Endothelial cell (in vitro differentiated cells): ENCODE measurements around the gene OLIG3. TPM values are rescaled to one million over a fixed set of nuclear protein-coding genes. Genes with fewer than 3 reads are reported as not detected.
A peak's percentile ranks its signal among the peaks of the same experiment; 100 is the strongest.

ENCODE experiments used
- DNase-seq: peaks from one replicate; pipeline ENCODE4 v3.0.0; 2021; ENCODE audit warnings: low spot score
- H3K27ac Mint-ChIP-seq: one replicate; pipeline ENCODE4 v1.8.0; 2021; ENCODE audit warnings: mixed read lengths, inconsistent platforms; ENCODE audit not compliant: unreplicated experiment
- H3K27me3 Mint-ChIP-seq: one replicate; pipeline ENCODE4 v1.8.0; 2021; ENCODE audit warnings: mild to moderate bottlenecking, moderate library complexity, mixed read lengths, inconsistent platforms; ENCODE audit not compliant: unreplicated experiment
- H3K36me3 Mint-ChIP-seq: one replicate; pipeline ENCODE4 v1.8.0; 2021; ENCODE audit warnings: mild to moderate bottlenecking, low read depth, mixed read lengths, inconsistent platforms; ENCODE audit not compliant: unreplicated experiment
- H3K4me1 Mint-ChIP-seq: one replicate; pipeline ENCODE4 v1.8.0; 2021; ENCODE audit warnings: mild to moderate bottlenecking, mixed read lengths, inconsistent platforms; ENCODE audit not compliant: unreplicated experiment
- H3K4me3 Mint-ChIP-seq: one replicate; pipeline ENCODE4 v1.8.0; 2021; ENCODE audit warnings: mild to moderate bottlenecking, mixed read lengths, inconsistent platforms; ENCODE audit not compliant: unreplicated experiment
- H3K9me3 Mint-ChIP-seq: one replicate; pipeline ENCODE4 v1.8.0; 2021; ENCODE audit warnings: mixed read lengths, inconsistent platforms; ENCODE audit not compliant: unreplicated experiment
- long read RNA-seq: library from polyadenylated mRNA; unstranded; transcript quantifications from one replicate; pipeline ENCODE4 v2.0.0, GENCODE V29; 2020; ENCODE audit not compliant: unreplicated experiment
- total RNA-seq: library from RNA; stranded (reverse); fragmentation: NEBNext Ultra II Directional; extraction: Animal tissue kit (Norgen Biotek cat#: 25700); gene quantifications from one replicate; pipeline ENCODE4 v1.2.1, GENCODE V29; 2021; ENCODE audit not compliant: unreplicated experiment
- TF ChIP-seq, protein P1 (sequence below): fragments of 200-600 bp; sonication (generic); IDR thresholded peaks from one replicate; pipeline ENCODE4 v1.5.0; 2021; ENCODE audit warnings: antibody characterized with exemption; ENCODE audit not compliant: unreplicated experiment

Gene OLIG3
- not detected for total RNA-seq
- long read RNA-seq: 0 reads

GRCh38 chr6:137494281-137494987 lies at the start of gene OLIG3:
Gene OLIG3 (minus strand): TSS chr6:137494394. CDS start chr6:137494170, 224 bp downstream.
- no peak for DNase-seq
- H3K4me3 Mint-ChIP-seq: peak within 1 kb of the TSS; percentile 82
- TF ChIP-seq, protein P1, sequence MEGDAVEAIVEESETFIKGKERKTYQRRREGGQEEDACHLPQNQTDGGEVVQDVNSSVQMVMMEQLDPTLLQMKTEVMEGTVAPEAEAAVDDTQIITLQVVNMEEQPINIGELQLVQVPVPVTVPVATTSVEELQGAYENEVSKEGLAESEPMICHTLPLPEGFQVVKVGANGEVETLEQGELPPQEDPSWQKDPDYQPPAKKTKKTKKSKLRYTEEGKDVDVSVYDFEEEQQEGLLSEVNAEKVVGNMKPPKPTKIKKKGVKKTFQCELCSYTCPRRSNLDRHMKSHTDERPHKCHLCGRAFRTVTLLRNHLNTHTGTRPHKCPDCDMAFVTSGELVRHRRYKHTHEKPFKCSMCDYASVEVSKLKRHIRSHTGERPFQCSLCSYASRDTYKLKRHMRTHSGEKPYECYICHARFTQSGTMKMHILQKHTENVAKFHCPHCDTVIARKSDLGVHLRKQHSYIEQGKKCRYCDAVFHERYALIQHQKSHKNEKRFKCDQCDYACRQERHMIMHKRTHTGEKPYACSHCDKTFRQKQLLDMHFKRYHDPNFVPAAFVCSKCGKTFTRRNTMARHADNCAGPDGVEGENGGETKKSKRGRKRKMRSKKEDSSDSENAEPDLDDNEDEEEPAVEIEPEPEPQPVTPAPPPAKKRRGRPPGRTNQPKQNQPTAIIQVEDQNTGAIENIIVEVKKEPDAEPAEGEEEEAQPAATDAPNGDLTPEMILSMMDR: no peak
- peaks cover 5% of the 10 kb centered on the region for H3K36me3 Mint-ChIP-seq
- peak within 1 kb of the TSS; percentile 87 for H3K27ac Mint-ChIP-seq
- no peaks in the 10 kb centered on the region for H3K9me3 Mint-ChIP-seq
- peaks cover 38% of the 10 kb centered on the region for H3K4me1 Mint-ChIP-seq
- peaks cover 36% of the 10 kb centered on the region for H3K27me3 Mint-ChIP-seq

- TF ChIP-seq, protein P1: no peak
- Mint-ChIP-seq H3K27me3 (no peaks in the 10 kb centered on the region), H3K4me3 (no peak overlapping the region), H3K4me1 (no peaks in the 10 kb centered on the region), H3K27ac (no peak overlapping the region), H3K9me3 (no peaks in the 10 kb centered on the region), H3K36me3 (no peaks in the 10 kb centered on the region)
- no peak for DNase-seq
Observed at GRCh38 chr6:137543114-137543513, 48.9 kb upstream of the OLIG3 start.

DNA sequence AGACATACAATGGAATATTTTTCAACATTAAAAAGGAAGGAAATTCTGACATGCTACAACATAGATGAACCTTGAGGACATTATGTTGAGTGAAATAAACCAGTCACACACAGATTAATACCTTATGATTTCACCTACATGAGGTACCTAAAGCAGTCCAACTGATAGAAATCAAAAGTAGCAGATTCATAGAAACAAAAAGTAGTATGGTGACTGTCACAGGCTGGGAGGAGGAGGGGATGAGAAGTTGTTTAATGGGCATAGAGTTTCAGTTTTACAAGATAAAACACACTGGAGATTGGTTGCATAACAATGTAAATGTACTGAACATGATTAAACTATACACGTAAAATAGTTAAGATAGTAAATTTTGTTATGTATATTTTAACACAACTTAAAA lies 48.5 kb upstream of the OLIG3 start:
- no peak for DNase-seq
- Mint-ChIP-seq H3K27me3 (no peaks in the 10 kb centered on the region), H3K9me3 (no peaks in the 10 kb centered on the region), H3K27ac (no peak overlapping the region), H3K36me3 (no peaks in the 10 kb centered on the region), H3K4me3 (no peak overlapping the region), H3K4me1 (no peaks in the 10 kb centered on the region)
- TF ChIP-seq, protein P1: no peak

- no peak overlapping the region for H3K27ac Mint-ChIP-seq
- H3K4me1 Mint-ChIP-seq: no peaks in the 10 kb centered on the region
- TF ChIP-seq, protein P1: no peak
- no peak for DNase-seq
- H3K9me3 Mint-ChIP-seq: no peaks in the 10 kb centered on the region
- H3K27me3 Mint-ChIP-seq: no peaks in the 10 kb centered on the region
- H3K4me3 Mint-ChIP-seq: no peak overlapping the region
- H3K36me3 Mint-ChIP-seq: no peaks in the 10 kb centered on the region
Observed at GRCh38 chr6:137541534-137542063, 47.4 kb upstream of the OLIG3 start.

DNA sequence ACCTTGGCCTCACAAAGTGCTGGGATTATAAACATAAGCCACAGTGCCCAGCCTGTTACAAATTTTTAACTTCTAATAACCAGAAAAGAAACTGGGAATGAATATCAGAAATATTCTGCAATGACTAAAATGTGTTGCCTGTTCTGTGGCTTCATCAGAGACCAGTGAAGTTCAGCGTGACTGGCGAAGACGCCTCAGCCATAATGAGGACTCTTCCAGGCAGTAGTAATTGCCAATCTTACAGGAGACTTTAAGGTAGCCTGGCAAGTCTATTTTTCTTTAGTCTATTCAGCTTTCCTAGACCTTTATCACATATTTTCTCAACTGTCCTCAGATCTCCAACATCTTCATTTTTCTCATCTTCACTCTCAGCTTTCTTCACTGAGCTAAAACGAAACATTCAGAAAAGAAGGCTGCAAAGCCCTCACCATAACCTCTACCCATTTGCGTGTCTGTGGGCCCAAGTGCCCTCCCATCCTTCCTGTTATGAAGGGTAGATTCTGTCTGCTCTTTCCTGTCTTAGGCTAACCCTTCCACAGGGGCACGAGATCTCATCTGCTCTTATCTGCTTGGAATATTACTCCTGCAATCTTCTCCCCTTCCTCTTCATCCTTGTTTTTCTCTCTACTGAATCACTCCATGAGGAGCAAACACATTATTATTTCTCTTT lies 42.0 kb upstream of the OLIG3 start:
- Mint-ChIP-seq H3K4me3 (no peak overlapping the region), H3K36me3 (no peaks in the 10 kb centered on the region), H3K4me1 (no peaks in the 10 kb centered on the region), H3K27me3 (no peaks in the 10 kb centered on the region), H3K9me3 (no peaks in the 10 kb centered on the region), H3K27ac (no peak overlapping the region)
- TF ChIP-seq, protein P1: no peak
- DNase-seq: no peak
